Spleen (tissue), 7 donors: ENCODE measurements around the gene PPP1CA.

Source experiments
- CTCF ChIP-seq, 11 experiments: fragments of 200-600 bp in 7 of 11; fragments of 450-650 bp in 4 of 11; sonication (generic) in 4 of 11; IDR thresholded peaks in 8 of 11; conservative IDR thresholded peaks in 3 of 11; 1 replicate in 7 of 11; 2 replicates in 4 of 11; pipeline versions ENCODE4 v1.4.0 to v1.8.0; 2016 to 2021; ENCODE audit warnings: antibody characterized with exemption in 11 of 11, inconsistent platforms in 4 of 11, mild to moderate bottlenecking in 1 of 11
- POLR2AphosphoS5 ChIP-seq, 3 donors: sonication (generic); formaldehyde crosslinking; IDR thresholded peaks; one replicate each; pipeline ENCODE4 v1.5.1; 2017; ENCODE audit warnings: antibody characterized with exemption in 3 of 3
- donor health status: DM: no; HTN: no; CAD: no; lungs with moderate emphysema.
- donor health status: DM: no; HTN: no; CAD: no.
- donor health status: DM: no; HTN: no; CAD: no.

GRCh38 chr11:67355023-67355793 is 46.5 kb downstream of the PPP1CA start:
- TF ChIP-seq CTCF (IDR thresholded peaks at IDR 0.05 in 8 of 11, conservative IDR thresholded peaks at IDR 0.05 in 3 of 11) (no peak), POLR2AphosphoS5 (IDR thresholded peaks at IDR 0.05) (peak in 1 of 3 donors; percentile 13)
